Keratinocyte (primary cell): ENCODE measurements around the gene WDR35. TPM values are rescaled to one million over a fixed set of nuclear protein-coding genes. Genes with fewer than 3 reads are reported as not detected.

ENCODE experiments used
- DNase-seq: peaks from one replicate; pipeline ENCODE4 v3.0.0-alpha.2; 2011; ENCODE audit warnings: low read depth, missing footprints, low spot score
- FAIRE-seq: peaks from 2 replicates; lab custom pipeline; 2011; peaks lifted over from hg19 to GRCh38; lab: Jason Lieb, UNC
- H2AFZ ChIP-seq: 2 replicates; pipeline ENCODE4 v1.6.0; 2012; ENCODE audit warnings: low read length, control low read depth, inconsistent platforms; ENCODE audit not compliant: control insufficient read depth
- H3K27ac ChIP-seq: 2 replicates; pipeline ENCODE4 v1.5.1; 2011; ENCODE audit warnings: low read length; ENCODE audit not compliant: control insufficient read depth, insufficient read depth
- H3K27me3 ChIP-seq: 3 replicates; pipeline ENCODE4 v1.6.0; 2011; ENCODE audit warnings: low read length; ENCODE audit not compliant: control insufficient read depth, insufficient read depth; ENCODE audit errors: extremely low read depth
- H3K36me3 ChIP-seq, 2 experiments: 2 replicates in 1 of 2; 3 replicates in 1 of 2; pipeline ENCODE4 v1.5.1; 2011; ENCODE audit warnings: low read length in 2 of 2, mild to moderate bottlenecking in 1 of 2; ENCODE audit not compliant: control insufficient read depth in 2 of 2, insufficient read depth in 2 of 2; ENCODE audit errors: extremely low read depth in 1 of 2
- H3K4me1 ChIP-seq: 3 replicates; pipeline ENCODE4 v1.5.1; 2011; ENCODE audit warnings: low read length; ENCODE audit not compliant: control insufficient read depth, insufficient read depth; ENCODE audit errors: extremely low read depth
- H3K4me2 ChIP-seq: 3 replicates; pipeline ENCODE4 v1.6.0; 2011; ENCODE audit warnings: low read depth, low read length; ENCODE audit not compliant: control insufficient read depth, insufficient read depth; ENCODE audit errors: extremely low read depth
- H3K4me3 ChIP-seq, 3 experiments: fragments of 200-600 bp in 1 of 3; sonication (generic) in 1 of 3; 2 replicates in 2 of 3; 3 replicates in 1 of 3; pipeline ENCODE4 v1.5.1; 2011 to 2016; ENCODE audit warnings: low read length in 3 of 3, mild to moderate bottlenecking in 3 of 3, control low read depth in 2 of 3, inconsistent platforms in 1 of 3, low read depth in 1 of 3, mixed read lengths in 1 of 3, mixed run types in 1 of 3, moderate library complexity in 1 of 3; ENCODE audit not compliant: control insufficient read depth in 2 of 3, insufficient read depth in 2 of 3; ENCODE audit errors: extremely low read depth in 1 of 3
- H3K79me2 ChIP-seq: 2 replicates; pipeline ENCODE4 v1.6.0; 2012; ENCODE audit warnings: low read length; ENCODE audit not compliant: control insufficient read depth, insufficient read depth
- H3K9ac ChIP-seq: 3 replicates; pipeline ENCODE4 v1.6.0; 2011; ENCODE audit warnings: low read length; ENCODE audit not compliant: control insufficient read depth, insufficient read depth; ENCODE audit errors: extremely low read depth
- H3K9me1 ChIP-seq: 3 replicates; pipeline ENCODE4 v1.6.0; 2011; ENCODE audit warnings: low read length; ENCODE audit not compliant: control insufficient read depth, insufficient read depth; ENCODE audit errors: extremely low read depth
- H3K9me3 ChIP-seq: 2 replicates; pipeline ENCODE4 v1.5.1; 2012; ENCODE audit warnings: low read depth, low read length; ENCODE audit not compliant: control insufficient read depth
- H4K20me1 ChIP-seq: 3 replicates; pipeline ENCODE4 v1.6.0; 2011; ENCODE audit warnings: low read length; ENCODE audit not compliant: control insufficient read depth, insufficient read depth; ENCODE audit errors: extremely low read depth
- CTCF ChIP-seq, 3 experiments: IDR thresholded peaks in 1 of 3; conservative IDR thresholded peaks in 1 of 3; optimal IDR thresholded peaks in 1 of 3; 2 replicates in 2 of 3; 3 replicates in 1 of 3; pipeline versions ENCODE3 to v1.5.1; 2011; ENCODE audit warnings: low read length in 3 of 3, mild to moderate bottlenecking in 3 of 3, moderate library complexity in 2 of 3, control low read depth in 1 of 3, inconsistent platforms in 1 of 3; ENCODE audit not compliant: insufficient read depth in 2 of 3; ENCODE audit errors: extremely low read depth in 1 of 3
- EZH2 ChIP-seq: IDR thresholded peaks from one replicate; pipeline ENCODE4 v1.6.1; 2012; ENCODE audit warnings: inconsistent platforms, mild to moderate bottlenecking, low read length, moderate library complexity
- dilution Hi-C: fragments of 300-500 bp; cut with MboI; formaldehyde crosslinking; loops from one replicate; pipeline ENCODE4 v1.7.0; 2020; ENCODE audit warnings: low sequenced_read_pairs; ENCODE audit not compliant: extremely low pct_ligation_motif_present
- polyA plus RNA-seq, 5 experiments: library from polyadenylated mRNA; depleted of rRNA in 3 of 5; stranded (reverse) in 3 of 5; stranded (forward) in 1 of 5; unstranded in 1 of 5; fragments of >200 nt; gene quantifications; 1 replicate in 1 of 5; 2 replicates in 3 of 5; 3 replicates in 1 of 5; pipeline versions ENCODE4 v1.2.1 to v1.2.3, GENCODE V29; 2011 to 2012; ENCODE audit warnings: missing spikeins in 2 of 5, low read depth in 1 of 5, low replicate concordance in 1 of 5

WDR35 gene
- polyA plus RNA-seq, 1 donor (not counting 4 experiments of a cell fraction or from before 2014, with no cell fraction given), result 8.8 TPM

- peak overlapping the region; percentile 26 to 51 (median 40) for H3K4me3 ChIP-seq
- no peak overlapping the region for H3K27ac ChIP-seq
- peaks cover 8% of the 10 kb centered on the region for H3K4me1 ChIP-seq
- H3K4me2 ChIP-seq, result peak overlapping the region; percentile 70
- dilution Hi-C loops, result no loop called here
- no peaks in the 10 kb centered on the region for H3K36me3 ChIP-seq
- H4K20me1 ChIP-seq, result no peaks in the 10 kb centered on the region
- peak overlapping the region; percentile 37 for H3K9ac ChIP-seq
- no peaks in the 10 kb centered on the region for H3K79me2 ChIP-seq
- H3K27me3 ChIP-seq, result peaks cover 9% of the 10 kb centered on the region
- peak overlapping the region; percentile 62 for H2AFZ ChIP-seq
- FAIRE-seq, result no peak
- no peaks in the 10 kb centered on the region for H3K9me1 ChIP-seq
- DNase-seq, result no peak
- TF ChIP-seq CTCF (optimal IDR thresholded peaks at IDR 0.05 in 1 of 3, IDR thresholded peaks at IDR 0.05 in 1 of 3, conservative IDR thresholded peaks at IDR 0.05 in 1 of 3; ENCODE audit: extremely low read depth in 1 of 3, insufficient read depth in 2 of 3, low read length in 3 of 3) (no peak), EZH2 (no peak)
- no peaks in the 10 kb centered on the region for H3K9me3 ChIP-seq
Observed at GRCh38 chr2:20012032-20012281, 22.1 kb upstream of the WDR35 start.

GRCh38 chr2:20011276-20012031 is 21.5 kb upstream of the WDR35 start:
- dilution Hi-C loops, result no loop called here
- peak overlapping the region; percentile 70 for H3K4me2 ChIP-seq
- FAIRE-seq (no peak), DNase-seq (no peak)
- no peak overlapping the region for H3K27ac ChIP-seq
- no peak overlapping the region for H2AFZ ChIP-seq
- peak overlapping the region in 1 of 3 experiments; percentile 40 for H3K4me3 ChIP-seq
- no peaks in the 10 kb centered on the region for H4K20me1 ChIP-seq
- H3K79me2 ChIP-seq, result no peaks in the 10 kb centered on the region
- peaks cover 5% of the 10 kb centered on the region for H3K4me1 ChIP-seq
- H3K9ac ChIP-seq, result no peak overlapping the region
- no peaks in the 10 kb centered on the region for H3K36me3 ChIP-seq
- peaks cover 9% of the 10 kb centered on the region for H3K27me3 ChIP-seq
- no peaks in the 10 kb centered on the region for H3K9me3 ChIP-seq
- no peaks in the 10 kb centered on the region for H3K9me1 ChIP-seq
- no peak for TF ChIP-seq EZH2
- TF ChIP-seq CTCF (optimal IDR thresholded peaks at IDR 0.05 in 1 of 3, IDR thresholded peaks at IDR 0.05 in 1 of 3, conservative IDR thresholded peaks at IDR 0.05 in 1 of 3; ENCODE audit: extremely low read depth in 1 of 3, insufficient read depth in 2 of 3, low read length in 3 of 3), result no peak
